Osteoblast (primary cell): ENCODE measurements around the gene TMOD4. TPM values are rescaled to one million over a fixed set of nuclear protein-coding genes. Genes with fewer than 3 reads are reported as not detected.
A peak's percentile ranks its signal among the peaks of the same experiment; 100 is the strongest.
"Not testable (repeated sequence)": the region's sequence is repeated elsewhere in the genome, so short reads cannot be mapped to it uniquely, and the experiment has no call there.

Experiments used
- DNase-seq: peaks from one replicate; pipeline ENCODE4 v3.0.0; 2011; ENCODE audit warnings: low spot score, mixed read lengths; ENCODE audit not compliant: insufficient read length; ENCODE audit errors: missing footprints
- H2AFZ ChIP-seq: 2 replicates; pipeline ENCODE4 v1.6.0; 2011; ENCODE audit warnings: mild to moderate bottlenecking, low read length
- H3K27ac ChIP-seq: 2 replicates; pipeline ENCODE4 v1.5.1; 2011; ENCODE audit warnings: mild to moderate bottlenecking, low read depth, low read length, moderate library complexity
- H3K27me3 ChIP-seq: 2 replicates; pipeline ENCODE4 v1.6.0; 2012; ENCODE audit warnings: mild to moderate bottlenecking, control low read depth, inconsistent platforms, low read length, moderate library complexity; ENCODE audit not compliant: insufficient read depth
- H3K36me3 ChIP-seq: 2 replicates; pipeline ENCODE4 v1.5.1; 2011; ENCODE audit warnings: mild to moderate bottlenecking, low read length, control low read depth, moderate library complexity; ENCODE audit not compliant: insufficient read depth
- H3K4me1 ChIP-seq: 2 replicates; pipeline ENCODE4 v1.5.1; 2011; ENCODE audit warnings: mild to moderate bottlenecking, low read length, control low read depth, moderate library complexity; ENCODE audit not compliant: insufficient read depth
- H3K4me2 ChIP-seq: 2 replicates; pipeline ENCODE4 v1.6.0; 2011; ENCODE audit warnings: mild to moderate bottlenecking, low read length; ENCODE audit not compliant: insufficient read depth
- H3K4me3 ChIP-seq: fragments of 200-600 bp; sonication (generic); 3 replicates; pipeline ENCODE4 v1.5.1; 2012; ENCODE audit warnings: mild to moderate bottlenecking, low read length, inconsistent platforms; ENCODE audit not compliant: insufficient read depth
- H3K79me2 ChIP-seq: 2 replicates; pipeline ENCODE4 v1.6.0; 2012; ENCODE audit warnings: mild to moderate bottlenecking, low read length, control low read depth, inconsistent platforms; ENCODE audit not compliant: insufficient read depth
- H3K9me3 ChIP-seq: 2 replicates; pipeline ENCODE4 v1.5.1; 2011; ENCODE audit warnings: low read depth, low read length, control low read depth
- H4K20me1 ChIP-seq: 2 replicates; pipeline ENCODE4 v1.6.0; 2012; ENCODE audit warnings: mild to moderate bottlenecking, low read length, control low read depth; ENCODE audit not compliant: insufficient read depth
- total RNA-seq: library from RNA; depleted of rRNA; stranded (reverse); fragments of >200 nt; gene quantifications from 2 replicates; pipeline ENCODE4 v1.2.3, GENCODE V29; 2012
- TF ChIP-seq, protein P1 (sequence below): IDR thresholded peaks from 2 replicates; pipeline ENCODE4 v1.5.1; 2011; ENCODE audit warnings: mild to moderate bottlenecking, low read depth, low read length, moderate library complexity; ENCODE audit errors: extremely low read depth

The TMOD4 gene
- total RNA-seq, 1 donor, result 0.36 TPM

DNA sequence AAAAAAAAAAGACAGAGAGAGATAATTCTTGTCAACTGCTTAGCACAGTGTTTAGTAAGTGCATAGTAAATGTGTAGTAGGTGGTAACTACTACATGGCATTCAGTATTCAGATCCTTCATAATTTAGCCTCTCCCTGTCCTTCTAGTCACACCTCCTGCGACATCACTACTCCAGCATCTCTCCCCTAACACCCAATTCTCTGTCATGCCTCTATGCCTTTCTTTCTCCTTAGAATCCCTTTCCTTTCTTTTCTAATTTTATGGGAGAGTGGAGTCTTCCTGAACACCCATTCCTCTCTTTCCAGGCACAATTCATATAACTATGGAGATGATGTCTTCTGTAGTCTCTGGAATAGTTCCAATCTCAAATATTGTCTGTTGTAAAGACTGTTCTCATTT lies 18.1 kb upstream of the TMOD4 start:
- TF ChIP-seq, protein P1, sequence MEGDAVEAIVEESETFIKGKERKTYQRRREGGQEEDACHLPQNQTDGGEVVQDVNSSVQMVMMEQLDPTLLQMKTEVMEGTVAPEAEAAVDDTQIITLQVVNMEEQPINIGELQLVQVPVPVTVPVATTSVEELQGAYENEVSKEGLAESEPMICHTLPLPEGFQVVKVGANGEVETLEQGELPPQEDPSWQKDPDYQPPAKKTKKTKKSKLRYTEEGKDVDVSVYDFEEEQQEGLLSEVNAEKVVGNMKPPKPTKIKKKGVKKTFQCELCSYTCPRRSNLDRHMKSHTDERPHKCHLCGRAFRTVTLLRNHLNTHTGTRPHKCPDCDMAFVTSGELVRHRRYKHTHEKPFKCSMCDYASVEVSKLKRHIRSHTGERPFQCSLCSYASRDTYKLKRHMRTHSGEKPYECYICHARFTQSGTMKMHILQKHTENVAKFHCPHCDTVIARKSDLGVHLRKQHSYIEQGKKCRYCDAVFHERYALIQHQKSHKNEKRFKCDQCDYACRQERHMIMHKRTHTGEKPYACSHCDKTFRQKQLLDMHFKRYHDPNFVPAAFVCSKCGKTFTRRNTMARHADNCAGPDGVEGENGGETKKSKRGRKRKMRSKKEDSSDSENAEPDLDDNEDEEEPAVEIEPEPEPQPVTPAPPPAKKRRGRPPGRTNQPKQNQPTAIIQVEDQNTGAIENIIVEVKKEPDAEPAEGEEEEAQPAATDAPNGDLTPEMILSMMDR, result no peak
- H3K4me2 ChIP-seq, result no peak overlapping the region
- no peak overlapping the region for H3K27ac ChIP-seq
- peak overlapping the region; percentile 36 for H2AFZ ChIP-seq
- no peaks in the 10 kb centered on the region for H3K27me3 ChIP-seq
- no peaks in the 10 kb centered on the region for H3K9me3 ChIP-seq
- peaks cover 23% of the 10 kb centered on the region for H3K4me1 ChIP-seq
- peaks cover 12% of the 10 kb centered on the region for H3K79me2 ChIP-seq
- DNase-seq, result no peak
- H3K4me3 ChIP-seq, result no peak overlapping the region
- no peaks in the 10 kb centered on the region for H4K20me1 ChIP-seq
- H3K36me3 ChIP-seq, result no peaks in the 10 kb centered on the region

DNA sequence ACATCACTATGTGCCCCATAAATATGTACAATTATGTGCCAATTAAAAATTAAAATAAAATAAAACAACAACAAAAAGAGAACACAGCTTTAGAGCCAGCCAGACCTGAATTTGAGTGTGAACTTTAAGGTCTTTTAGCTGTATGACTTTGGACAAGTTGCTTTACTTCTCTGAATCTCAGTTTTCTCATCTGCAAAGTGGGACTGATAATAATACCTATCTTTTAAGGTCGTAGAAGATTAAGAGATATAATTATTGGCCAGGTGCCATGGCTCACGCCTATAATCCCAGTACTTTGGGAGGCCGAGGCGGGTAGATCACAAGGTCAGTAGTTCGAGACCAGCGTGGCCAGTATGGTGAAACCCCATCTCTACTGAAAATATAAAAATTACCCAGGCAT lies 17.5 kb upstream of the TMOD4 start:
- Histone ChIP-seq H3K4me1 (peaks cover 28% of the 10 kb centered on the region), H3K36me3 (no peaks in the 10 kb centered on the region), H3K27ac (no peak overlapping the region), H4K20me1 (no peaks in the 10 kb centered on the region), H2AFZ (no peak overlapping the region), H3K4me2 (no peak overlapping the region), H3K4me3 (no peak overlapping the region), H3K79me2 (peaks cover 13% of the 10 kb centered on the region), H3K27me3 (no peaks in the 10 kb centered on the region), H3K9me3 (no peaks in the 10 kb centered on the region)
- DNase-seq, result no peak
- TF ChIP-seq, protein P1, result no peak

DNA sequence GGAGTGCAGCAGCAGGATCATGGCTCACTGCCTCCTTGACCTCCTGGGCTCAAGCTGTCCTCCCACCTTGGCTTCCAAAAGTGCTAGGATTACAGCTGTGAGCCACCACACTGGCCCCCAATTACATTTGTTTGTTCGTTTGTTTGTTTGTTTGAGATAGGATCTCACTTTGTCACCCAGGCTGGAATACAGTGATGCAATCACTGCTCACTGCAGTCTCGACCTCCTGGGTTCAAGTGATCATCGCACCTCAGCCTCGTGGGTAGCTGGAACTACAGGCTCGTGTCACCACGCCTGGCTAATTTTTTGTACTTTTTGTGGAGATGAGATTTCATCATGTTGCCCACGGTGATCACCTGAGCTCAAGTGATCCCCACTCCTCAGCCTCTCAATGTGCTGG lies 16.3 kb upstream of the TMOD4 start:
- TF ChIP-seq, protein P1, result no peak
- H3K79me2 ChIP-seq, result peaks cover 24% of the 10 kb centered on the region
- DNase-seq, result no peak
- no peaks in the 10 kb centered on the region for H3K36me3 ChIP-seq
- peaks cover 25% of the 10 kb centered on the region for H3K4me1 ChIP-seq
- H3K4me2 ChIP-seq, result no peak overlapping the region
- no peaks in the 10 kb centered on the region for H4K20me1 ChIP-seq
- H3K4me3 ChIP-seq, result no peak overlapping the region
- H3K27me3 ChIP-seq, result no peaks in the 10 kb centered on the region
- no peak overlapping the region for H3K27ac ChIP-seq
- H3K9me3 ChIP-seq, result no peaks in the 10 kb centered on the region
- H2AFZ ChIP-seq, result no peak overlapping the region

DNA sequence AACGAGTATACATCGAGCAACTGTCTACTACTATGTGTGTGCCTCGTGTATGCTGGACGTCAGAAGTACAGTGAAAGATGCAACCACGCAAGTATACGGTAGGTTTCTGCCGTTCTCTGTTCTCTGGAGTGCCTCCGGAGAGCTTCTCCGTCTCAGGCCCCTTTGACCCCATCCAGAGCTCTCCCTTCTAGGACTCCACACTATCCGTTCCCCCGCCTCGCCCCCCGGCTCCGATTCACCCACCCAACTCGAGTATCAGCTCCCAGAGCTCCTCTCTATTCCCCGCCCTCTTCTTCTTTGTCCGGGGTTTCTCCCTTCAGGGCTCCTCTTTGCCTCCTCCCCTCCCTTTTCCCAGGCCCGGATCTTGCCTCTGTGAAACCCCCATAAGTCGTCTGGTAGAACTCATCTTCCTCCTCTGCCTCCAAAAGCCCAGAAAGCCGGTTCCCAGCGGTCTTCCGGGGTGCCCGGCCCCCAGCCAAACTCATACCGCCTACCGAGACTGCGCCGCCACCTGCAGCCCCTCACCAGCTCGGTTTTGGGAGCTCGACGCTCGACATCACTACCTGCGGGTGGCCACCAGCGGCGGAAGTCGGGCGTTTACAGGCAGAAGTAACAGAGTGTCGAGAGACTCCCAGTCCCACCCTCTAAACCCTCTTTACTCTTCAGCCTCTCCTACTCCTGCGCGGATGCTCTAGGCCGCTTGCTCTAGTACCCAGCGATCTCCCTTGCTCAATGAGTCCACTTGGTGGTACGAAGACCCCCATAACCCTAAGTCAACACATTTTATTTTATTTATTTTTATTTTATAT lies 14.1 kb upstream of the TMOD4 start, which contains the start of gene VPS72:
Gene VPS72, minus strand, starts transcription at position 561 of the 809 bp plus-strand sequence. Its CDS starts 76 bp downstream, at position 485.
- H3K4me1 ChIP-seq, result peaks cover 18% of the 10 kb centered on the region
- TF ChIP-seq, protein P1, result no peak
- peaks cover 9% of the 10 kb centered on the region for H3K36me3 ChIP-seq
- H3K4me3 ChIP-seq, result peak within 1 kb of the TSS; percentile 89
- peak within 1 kb of the TSS; percentile 76 for H3K27ac ChIP-seq
- peak; percentile 95 for DNase-seq
- H3K27me3 ChIP-seq, result no peaks in the 10 kb centered on the region
- H4K20me1 ChIP-seq, result no peaks in the 10 kb centered on the region
- H2AFZ ChIP-seq, result peak within 1 kb of the TSS; percentile 90
- peaks cover 31% of the 10 kb centered on the region for H3K79me2 ChIP-seq
- no peaks in the 10 kb centered on the region for H3K9me3 ChIP-seq
- peak within 1 kb of the TSS; percentile 92 for H3K4me2 ChIP-seq

DNA sequence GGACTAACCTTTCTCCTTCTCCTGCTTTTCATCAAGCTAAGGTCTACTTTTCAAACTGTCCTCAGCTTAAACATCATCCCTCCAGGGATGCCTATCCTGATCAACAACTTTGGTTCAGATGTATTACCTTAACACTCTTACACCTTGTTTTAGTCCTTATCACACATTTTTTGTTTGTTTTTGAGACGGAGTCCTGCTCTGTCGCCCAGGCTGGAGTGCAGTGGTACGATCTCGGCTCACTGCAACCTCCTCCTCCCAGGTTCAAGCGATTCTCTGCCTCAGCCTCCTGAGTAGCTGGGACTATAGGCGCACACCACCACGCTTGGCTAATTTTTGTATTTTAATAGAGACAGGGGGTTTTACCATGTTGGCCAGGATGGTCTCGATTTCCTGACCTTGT lies 12.9 kb upstream of the TMOD4 start:
- peaks cover 18% of the 10 kb centered on the region for H3K4me1 ChIP-seq
- H2AFZ ChIP-seq, H3K27ac ChIP-seq: not testable (repeated sequence)

More for the DNA sequence above, 12.9 kb upstream of the TMOD4 start:
- H3K79me2 ChIP-seq, result peaks cover 31% of the 10 kb centered on the region
- H3K9me3 ChIP-seq, H4K20me1 ChIP-seq, DNase-seq, H3K27me3 ChIP-seq: not testable (repeated sequence)
- peak overlapping the region; percentile 89 for H3K4me3 ChIP-seq
- H3K4me2 ChIP-seq, result peak overlapping the region; percentile 92
- peaks cover 21% of the 10 kb centered on the region for H3K36me3 ChIP-seq
